ENCODE data around the gene PUS3.

PUS3 gene

GRCh38 chr11:125926682-125927081 is 23.7 kb upstream of the PUS3 start:
- Histone ChIP-seq H3K4me2 (ENCODE audit: low read length) (no peak overlapping the region), H3K79me2 (ENCODE audit: low read length) (no peaks in the 10 kb centered on the region), H3K4me1 (ENCODE audit: low read length) (0 out of 2 replicates have a peak, but pooled peaks cover 4% of the 10 kb centered on the region), H4K20me1 (ENCODE audit: insufficient read depth, low read length) (no peaks in the 10 kb centered on the region), H3K9me3 (ENCODE audit: insufficient read depth, low read length) (no peaks in the 10 kb centered on the region), H3K27me3 (ENCODE audit: low read depth, low read length) (peaks cover 59% of the 10 kb centered on the region), H3K36me3 (replicated peaks; ENCODE audit: low read depth, low read length) (no peaks in the 10 kb centered on the region), H2AFZ (ENCODE audit: low read depth, low read length) (no peak overlapping the region), H3K9ac (ENCODE audit: low read length) (no peak overlapping the region), H3K27ac (ENCODE audit: low read length) (no peak overlapping the region), H3K4me3 (ENCODE audit: low read length) (no peak overlapping the region)
- TF ChIP-seq, protein P1, sequence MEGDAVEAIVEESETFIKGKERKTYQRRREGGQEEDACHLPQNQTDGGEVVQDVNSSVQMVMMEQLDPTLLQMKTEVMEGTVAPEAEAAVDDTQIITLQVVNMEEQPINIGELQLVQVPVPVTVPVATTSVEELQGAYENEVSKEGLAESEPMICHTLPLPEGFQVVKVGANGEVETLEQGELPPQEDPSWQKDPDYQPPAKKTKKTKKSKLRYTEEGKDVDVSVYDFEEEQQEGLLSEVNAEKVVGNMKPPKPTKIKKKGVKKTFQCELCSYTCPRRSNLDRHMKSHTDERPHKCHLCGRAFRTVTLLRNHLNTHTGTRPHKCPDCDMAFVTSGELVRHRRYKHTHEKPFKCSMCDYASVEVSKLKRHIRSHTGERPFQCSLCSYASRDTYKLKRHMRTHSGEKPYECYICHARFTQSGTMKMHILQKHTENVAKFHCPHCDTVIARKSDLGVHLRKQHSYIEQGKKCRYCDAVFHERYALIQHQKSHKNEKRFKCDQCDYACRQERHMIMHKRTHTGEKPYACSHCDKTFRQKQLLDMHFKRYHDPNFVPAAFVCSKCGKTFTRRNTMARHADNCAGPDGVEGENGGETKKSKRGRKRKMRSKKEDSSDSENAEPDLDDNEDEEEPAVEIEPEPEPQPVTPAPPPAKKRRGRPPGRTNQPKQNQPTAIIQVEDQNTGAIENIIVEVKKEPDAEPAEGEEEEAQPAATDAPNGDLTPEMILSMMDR (IDR thresholded peaks at IDR 0.05; ENCODE audit: low read depth, low read length) = no peak
- no peak for TF ChIP-seq EZH2phosphoT487 (IDR thresholded peaks at IDR 0.05; ENCODE audit: low read depth)

- Histone ChIP-seq H2AFZ (ENCODE audit: low read depth, low read length) (no peak overlapping the region), H3K4me1 (ENCODE audit: low read length) (0 out of 2 replicates have a peak, but pooled peaks cover 4% of the 10 kb centered on the region), H3K36me3 (replicated peaks; ENCODE audit: low read depth, low read length) (no peaks in the 10 kb centered on the region), H3K27me3 (ENCODE audit: low read depth, low read length) (peaks cover 54% of the 10 kb centered on the region), H4K20me1 (ENCODE audit: insufficient read depth, low read length) (no peaks in the 10 kb centered on the region), H3K27ac (ENCODE audit: low read length) (no peak overlapping the region), H3K79me2 (ENCODE audit: low read length) (no peaks in the 10 kb centered on the region), H3K4me3 (ENCODE audit: low read length) (no peak overlapping the region), H3K9ac (ENCODE audit: low read length) (no peak overlapping the region), H3K9me3 (ENCODE audit: insufficient read depth, low read length) (no peaks in the 10 kb centered on the region), H3K4me2 (ENCODE audit: low read length) (no peak overlapping the region)
- TF ChIP-seq, protein P1 (IDR thresholded peaks at IDR 0.05; ENCODE audit: low read depth, low read length) = no peak
- no peak for TF ChIP-seq EZH2phosphoT487 (IDR thresholded peaks at IDR 0.05; ENCODE audit: low read depth)
Measured at GRCh38 chr11:125925804-125926203, 22.8 kb upstream of the PUS3 start.

DNA sequence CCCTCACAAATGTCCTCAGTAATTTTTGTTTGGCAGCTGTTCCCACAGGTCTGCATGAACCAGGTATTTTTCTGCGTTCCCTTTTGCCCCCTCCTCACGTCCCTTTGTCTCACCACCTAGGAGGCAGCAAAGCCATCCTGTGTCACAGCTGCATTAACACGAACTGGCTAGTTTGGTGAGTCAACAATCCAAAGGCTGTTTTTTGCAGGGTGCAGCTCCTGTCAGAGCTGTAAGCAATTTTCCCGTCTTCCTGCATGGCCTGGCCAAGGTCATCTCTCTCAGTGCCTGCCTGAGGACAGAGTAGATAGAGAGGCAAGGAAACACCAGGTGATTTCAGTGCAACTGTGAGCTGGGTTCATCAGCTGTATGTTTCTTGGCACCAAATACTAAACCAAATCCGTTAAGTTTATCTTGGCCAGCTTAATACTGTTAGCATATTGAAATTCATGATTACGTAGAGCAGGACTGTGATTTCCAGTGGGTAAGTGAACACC is 22.3 kb upstream of the PUS3 start:
- no peaks in the 10 kb centered on the region for H4K20me1 ChIP-seq (ENCODE audit: insufficient read depth, low read length)
- no peak overlapping the region for H2AFZ ChIP-seq (ENCODE audit: low read depth, low read length)
- H3K27me3 ChIP-seq (ENCODE audit: low read depth, low read length) = peaks cover 54% of the 10 kb centered on the region
- no peaks in the 10 kb centered on the region for H3K79me2 ChIP-seq (ENCODE audit: low read length)
- no peak overlapping the region for H3K27ac ChIP-seq (ENCODE audit: low read length)
- no peaks in the 10 kb centered on the region for H3K36me3 ChIP-seq (replicated peaks; ENCODE audit: low read depth, low read length)
- H3K4me3 ChIP-seq (ENCODE audit: low read length) = no peak overlapping the region
- no peak overlapping the region for H3K9ac ChIP-seq (ENCODE audit: low read length)
- no peaks in the 10 kb centered on the region for H3K9me3 ChIP-seq (ENCODE audit: insufficient read depth, low read length)
- 0 out of 2 replicates have a peak, but pooled peaks cover 4% of the 10 kb centered on the region for H3K4me1 ChIP-seq (ENCODE audit: low read length)
- H3K4me2 ChIP-seq (ENCODE audit: low read length) = no peak overlapping the region
- TF ChIP-seq, protein P1 (IDR thresholded peaks at IDR 0.05; ENCODE audit: low read depth, low read length) = no peak

DNA sequence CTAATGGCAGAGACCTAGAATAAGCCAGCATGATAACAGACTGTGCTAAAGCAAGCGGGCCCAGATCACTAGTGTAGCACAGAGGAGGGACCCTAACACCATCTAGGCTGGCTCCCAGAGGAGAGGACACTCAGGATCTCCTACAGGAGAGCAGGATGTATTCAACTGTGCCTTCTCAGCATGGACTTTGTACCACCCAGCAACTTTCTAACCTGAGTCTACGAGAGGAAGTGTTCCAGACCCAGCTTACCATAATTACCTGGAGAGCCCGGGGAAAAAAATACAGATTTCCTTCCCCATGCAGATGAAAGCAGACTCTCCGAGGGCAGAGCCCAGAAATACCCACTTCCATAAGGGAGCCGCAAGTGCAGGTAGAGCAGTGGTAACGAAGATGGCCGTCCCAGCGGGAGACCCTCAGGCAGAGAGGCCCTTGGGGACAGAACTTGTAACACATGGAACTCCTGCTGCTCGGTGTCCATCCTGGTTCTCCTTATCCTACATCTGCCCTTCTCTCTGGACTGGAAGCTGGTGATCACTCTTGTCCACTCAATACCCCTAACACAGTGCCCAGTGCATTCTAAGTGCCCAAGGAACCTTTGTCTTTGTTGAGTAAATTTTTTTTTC is 21.5 kb upstream of the PUS3 start:
- 0 out of 2 replicates have a peak, but pooled peaks cover 4% of the 10 kb centered on the region for H3K4me1 ChIP-seq (ENCODE audit: low read length)
- H2AFZ ChIP-seq (ENCODE audit: low read depth, low read length) = no peak overlapping the region
- no peak overlapping the region for H3K4me3 ChIP-seq (ENCODE audit: low read length)
- no peak overlapping the region for H3K9ac ChIP-seq (ENCODE audit: low read length)
- peaks cover 55% of the 10 kb centered on the region for H3K27me3 ChIP-seq (ENCODE audit: low read depth, low read length)
- no peak overlapping the region for H3K27ac ChIP-seq (ENCODE audit: low read length)
- H3K9me3 ChIP-seq (ENCODE audit: insufficient read depth, low read length) = no peaks in the 10 kb centered on the region
- H3K36me3 ChIP-seq (replicated peaks; ENCODE audit: low read depth, low read length) = no peaks in the 10 kb centered on the region
- no peak overlapping the region for H3K4me2 ChIP-seq (ENCODE audit: low read length)
- no peaks in the 10 kb centered on the region for H3K79me2 ChIP-seq (ENCODE audit: low read length)
- no peaks in the 10 kb centered on the region for H4K20me1 ChIP-seq (ENCODE audit: insufficient read depth, low read length)
- TF ChIP-seq, protein P1 (IDR thresholded peaks at IDR 0.05; ENCODE audit: low read depth, low read length) = no peak
- no peak for TF ChIP-seq EZH2phosphoT487 (IDR thresholded peaks at IDR 0.05; ENCODE audit: low read depth)

Measured in OCI-LY3 (cell line).